ENCODE data around the gene VIM.

The VIM gene

DNA sequence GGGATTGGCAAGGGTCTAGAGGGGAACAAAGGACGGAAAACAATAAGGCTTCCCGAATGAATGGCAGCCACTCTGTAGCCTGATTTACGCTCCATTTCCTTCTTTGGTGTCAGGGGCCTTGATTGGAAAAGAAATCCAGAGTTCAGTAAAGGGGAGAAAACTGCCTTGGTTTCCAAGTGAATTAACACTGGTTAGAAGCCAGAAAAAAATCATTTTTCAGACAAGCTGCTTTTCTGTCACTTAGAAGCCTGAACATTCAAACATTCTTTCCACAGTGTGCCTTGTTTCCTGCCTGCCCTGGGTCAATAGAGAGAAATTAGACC, 26.3 kb upstream of the VIM start:
- no peak for DNase-seq (ENCODE audit: low spot score)
- TF ChIP-seq, protein P1, sequence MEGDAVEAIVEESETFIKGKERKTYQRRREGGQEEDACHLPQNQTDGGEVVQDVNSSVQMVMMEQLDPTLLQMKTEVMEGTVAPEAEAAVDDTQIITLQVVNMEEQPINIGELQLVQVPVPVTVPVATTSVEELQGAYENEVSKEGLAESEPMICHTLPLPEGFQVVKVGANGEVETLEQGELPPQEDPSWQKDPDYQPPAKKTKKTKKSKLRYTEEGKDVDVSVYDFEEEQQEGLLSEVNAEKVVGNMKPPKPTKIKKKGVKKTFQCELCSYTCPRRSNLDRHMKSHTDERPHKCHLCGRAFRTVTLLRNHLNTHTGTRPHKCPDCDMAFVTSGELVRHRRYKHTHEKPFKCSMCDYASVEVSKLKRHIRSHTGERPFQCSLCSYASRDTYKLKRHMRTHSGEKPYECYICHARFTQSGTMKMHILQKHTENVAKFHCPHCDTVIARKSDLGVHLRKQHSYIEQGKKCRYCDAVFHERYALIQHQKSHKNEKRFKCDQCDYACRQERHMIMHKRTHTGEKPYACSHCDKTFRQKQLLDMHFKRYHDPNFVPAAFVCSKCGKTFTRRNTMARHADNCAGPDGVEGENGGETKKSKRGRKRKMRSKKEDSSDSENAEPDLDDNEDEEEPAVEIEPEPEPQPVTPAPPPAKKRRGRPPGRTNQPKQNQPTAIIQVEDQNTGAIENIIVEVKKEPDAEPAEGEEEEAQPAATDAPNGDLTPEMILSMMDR (IDR thresholded peaks at IDR 0.05; ENCODE audit: extremely low read depth, missing control alignments): no peak

DNA sequence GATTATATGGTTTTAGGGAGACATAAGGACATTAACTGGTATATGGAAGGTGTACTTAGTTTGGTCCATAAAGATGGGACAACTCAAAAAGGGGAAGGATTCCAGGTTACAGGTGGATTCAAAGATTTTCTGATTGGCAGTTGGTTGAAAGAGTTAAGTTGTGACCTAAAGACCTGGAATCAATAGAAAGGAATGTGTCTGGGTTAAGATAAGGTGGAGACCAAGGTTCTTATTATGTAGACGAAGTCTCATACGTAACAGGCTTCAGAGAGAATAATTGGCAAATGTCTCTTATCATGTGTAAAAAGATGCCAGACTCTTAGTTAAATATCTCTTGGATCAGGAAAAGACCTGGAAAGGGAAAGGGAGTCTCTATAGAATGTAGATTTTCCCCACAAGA, 25.5 kb upstream of the VIM start:
- no peak for DNase-seq (ENCODE audit: low spot score)

DNA sequence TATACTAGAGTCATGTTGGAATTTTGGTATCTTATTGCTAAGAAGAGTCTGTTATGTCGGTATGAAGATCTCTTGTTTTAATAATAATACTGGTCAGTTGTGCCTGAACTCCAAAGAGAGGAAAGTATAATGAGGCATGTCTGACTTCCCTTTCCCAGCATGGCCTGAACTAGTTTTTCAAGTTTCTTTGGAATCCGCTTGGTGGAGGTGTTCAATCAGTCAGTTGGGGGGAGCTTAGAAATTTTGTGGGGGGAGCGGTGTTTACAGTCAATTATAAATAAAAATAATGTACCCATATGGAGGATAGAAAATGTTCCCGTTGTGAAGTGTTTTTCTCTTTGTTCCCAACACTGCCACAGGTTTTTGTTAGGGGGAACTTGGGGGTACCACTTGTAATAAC, 25.0 kb upstream of the VIM start:
- no peak for DNase-seq (ENCODE audit: low spot score)
- TF ChIP-seq, protein P1 (IDR thresholded peaks at IDR 0.05; ENCODE audit: extremely low read depth, missing control alignments): no peak

More for the DNA sequence above, 25.5 kb upstream of the VIM start:
- TF ChIP-seq, protein P1 (IDR thresholded peaks at IDR 0.05; ENCODE audit: extremely low read depth, missing control alignments): no peak

DNA sequence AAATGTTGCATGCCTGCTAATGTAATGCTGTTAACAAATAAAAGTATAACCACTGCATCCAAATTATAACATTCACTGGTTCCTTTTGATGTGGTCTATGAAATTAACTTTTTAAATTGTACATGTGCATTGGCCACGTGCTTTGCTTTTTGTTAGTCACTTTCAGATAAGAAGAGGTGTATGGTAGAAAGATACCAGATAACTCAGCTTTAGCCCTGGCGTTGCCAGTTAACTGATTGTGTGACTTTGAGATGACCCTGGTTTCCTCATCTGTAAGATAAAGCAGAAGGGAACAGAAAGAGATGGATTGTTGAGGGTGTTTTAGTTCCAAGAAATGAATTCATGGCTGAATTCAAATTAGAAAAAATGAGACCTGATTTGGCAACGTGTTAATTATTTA, 24.6 kb upstream of the VIM start:
- TF ChIP-seq, protein P1 (IDR thresholded peaks at IDR 0.05; ENCODE audit: extremely low read depth, missing control alignments): no peak
- DNase-seq (ENCODE audit: low spot score): no peak

DNA sequence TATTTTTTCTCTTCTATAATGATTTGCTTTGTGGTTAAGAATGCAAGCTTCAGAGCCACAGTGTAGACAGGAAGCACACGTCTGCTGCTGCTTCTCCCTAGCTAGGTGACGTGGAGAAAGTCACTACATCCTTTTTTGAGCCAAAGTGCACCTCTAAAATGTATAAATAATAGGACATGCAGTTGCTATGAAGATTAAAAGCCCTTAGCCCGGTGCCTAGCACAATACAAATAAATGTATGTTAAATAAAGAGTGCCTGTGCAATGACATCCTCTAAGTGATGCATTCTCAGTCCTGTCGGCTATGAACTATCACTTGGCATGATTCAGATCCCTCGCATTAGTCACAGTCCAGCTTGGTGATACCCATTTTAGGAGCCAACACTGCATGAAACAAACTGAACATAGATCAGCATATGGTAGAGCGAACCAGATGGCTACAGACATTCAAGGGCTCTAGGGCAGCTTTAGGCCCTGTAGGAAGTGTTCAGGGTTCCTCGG, 21.8 kb upstream of the VIM start:
- TF ChIP-seq, protein P1 (IDR thresholded peaks at IDR 0.05; ENCODE audit: extremely low read depth, missing control alignments): no peak
- DNase-seq (ENCODE audit: low spot score): peak; percentile 16

DNA sequence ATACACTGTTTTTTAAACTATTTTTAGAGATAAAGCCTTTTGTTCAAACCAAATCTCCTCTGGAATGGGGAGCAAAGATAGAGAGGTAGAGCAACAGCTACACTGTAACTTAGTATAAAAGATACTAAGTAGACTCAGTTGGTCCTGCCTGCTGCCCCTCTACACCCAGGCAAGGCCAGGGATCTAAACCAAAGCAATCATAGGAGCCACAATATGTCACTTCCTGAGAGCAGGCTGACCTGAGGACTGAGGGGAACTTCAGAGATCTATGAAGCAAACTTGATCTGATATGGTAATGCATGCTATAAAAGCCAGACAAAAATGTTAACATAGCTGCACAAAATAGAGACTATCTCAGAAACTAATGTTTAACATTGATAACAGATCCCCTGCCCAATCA, 19.6 kb upstream of the VIM start:
- TF ChIP-seq, protein P1 (IDR thresholded peaks at IDR 0.05; ENCODE audit: extremely low read depth, missing control alignments): no peak
- DNase-seq (ENCODE audit: low spot score): no peak

DNA sequence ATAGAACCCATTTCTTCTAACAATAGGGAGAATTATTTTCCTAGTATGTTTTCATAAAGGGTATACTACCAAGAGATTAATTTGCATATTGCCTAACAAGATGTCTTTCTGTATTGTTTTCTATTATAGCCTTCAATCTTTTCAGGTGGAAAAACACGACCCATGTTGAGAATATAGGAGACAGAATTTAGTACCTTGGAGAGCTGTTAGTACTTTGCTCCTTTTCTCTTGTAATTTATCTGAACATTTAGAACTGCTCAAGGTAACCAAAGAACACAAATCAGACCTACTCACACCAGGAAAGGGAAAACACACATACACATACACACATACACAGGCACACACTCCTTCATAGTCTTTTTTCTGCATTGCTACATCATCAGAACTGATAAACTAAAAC, 18.7 kb upstream of the VIM start:
- TF ChIP-seq, protein P1 (IDR thresholded peaks at IDR 0.05; ENCODE audit: extremely low read depth, missing control alignments): no peak
- DNase-seq (ENCODE audit: low spot score): no peak
